ENCODE results near the gene EDC3. TPM values are rescaled to one million over a fixed set of nuclear protein-coding genes. Genes with fewer than 3 reads are reported as not detected.
"Not testable (repeated sequence)": the region's sequence is repeated elsewhere in the genome, so short reads cannot be mapped to it uniquely, and the experiment has no call there.

Gene EDC3, protein sequence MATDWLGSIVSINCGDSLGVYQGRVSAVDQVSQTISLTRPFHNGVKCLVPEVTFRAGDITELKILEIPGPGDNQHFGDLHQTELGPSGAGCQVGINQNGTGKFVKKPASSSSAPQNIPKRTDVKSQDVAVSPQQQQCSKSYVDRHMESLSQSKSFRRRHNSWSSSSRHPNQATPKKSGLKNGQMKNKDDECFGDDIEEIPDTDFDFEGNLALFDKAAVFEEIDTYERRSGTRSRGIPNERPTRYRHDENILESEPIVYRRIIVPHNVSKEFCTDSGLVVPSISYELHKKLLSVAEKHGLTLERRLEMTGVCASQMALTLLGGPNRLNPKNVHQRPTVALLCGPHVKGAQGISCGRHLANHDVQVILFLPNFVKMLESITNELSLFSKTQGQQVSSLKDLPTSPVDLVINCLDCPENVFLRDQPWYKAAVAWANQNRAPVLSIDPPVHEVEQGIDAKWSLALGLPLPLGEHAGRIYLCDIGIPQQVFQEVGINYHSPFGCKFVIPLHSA
- 44.8 and 49.5 TPM in 2 replicates for total RNA-seq

DNA sequence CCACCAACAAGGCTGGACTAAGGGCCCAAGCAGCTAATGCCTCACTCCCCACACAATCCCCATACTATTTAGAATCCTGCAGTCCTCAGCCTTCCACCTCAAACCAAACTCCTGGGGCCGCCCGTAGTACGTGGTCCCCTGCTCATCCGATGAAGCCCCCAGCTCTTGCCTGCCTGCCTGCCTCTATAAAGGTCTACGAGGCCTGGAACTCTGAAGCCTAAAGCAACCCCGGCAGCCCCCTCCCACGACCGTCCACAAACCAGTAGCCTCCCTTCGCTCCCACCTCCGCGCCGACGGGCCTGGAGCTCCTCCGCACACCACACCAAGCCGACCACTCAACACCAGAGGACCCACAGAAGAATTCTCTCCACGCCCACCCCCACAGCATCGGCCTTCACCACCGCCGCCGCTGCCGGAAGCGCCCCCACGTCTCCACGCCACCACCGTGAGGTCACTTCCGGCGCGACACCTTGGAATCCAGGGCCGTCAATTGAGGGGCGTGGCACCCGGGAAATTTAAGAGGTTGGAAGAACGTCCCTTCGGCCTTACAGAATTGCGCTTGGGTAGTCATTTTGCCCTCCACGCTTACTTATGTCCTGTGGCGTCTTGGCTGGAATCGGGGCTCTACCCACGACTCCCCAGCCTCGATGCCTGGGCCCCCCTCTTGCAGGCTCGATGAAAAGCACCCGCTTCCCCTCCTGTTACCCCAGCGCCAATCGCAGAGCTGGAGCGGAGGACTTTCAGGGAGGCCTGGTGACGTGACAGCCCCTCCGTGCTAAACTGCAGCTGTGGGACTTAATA is at the start of gene EDC3:
Gene EDC3, minus strand, starts transcription at position 428 of the 801 bp plus-strand sequence. CDS start 20,900 bp downstream, outside the sequence.
- no peak for TF ChIP-seq CTCF (IDR thresholded peaks at IDR 0.05)
- Mint-ChIP-seq H3K4me1 (peaks cover 39% of the 10 kb centered on the region), H3K27ac (peak within 1 kb of the TSS; percentile 91), H3K36me3 (ENCODE audit: low read depth) (peaks cover 8% of the 10 kb centered on the region), H3K9me3 (no peaks in the 10 kb centered on the region), H3K4me3 (peak within 1 kb of the TSS; percentile 99), H3K27me3 (no peaks in the 10 kb centered on the region)
- POLR2A ChIA-PET, result interaction anchor here (0.6 to 1.6 kb wide), 4 partner anchors 86 to 211 kb away, joined by 4 to 6 read pairs (median 5); partner anchors contain the start of genes ARID3B, CSK and FAM219B
- ATAC-seq (ENCODE audit: low read depth) (peak; percentile 93), DNase-seq (peak; percentile 80)
- CTCF ChIA-PET, result no interaction called here
- intact Hi-C loops (cut with micrococcal nuclease), result loop anchor here (2.0 to 10.0 kb wide), 4 partner anchors 29 to 242 kb away; partner anchors contain the start of genes COX5A, CYP1A1 and UBL7

DNA sequence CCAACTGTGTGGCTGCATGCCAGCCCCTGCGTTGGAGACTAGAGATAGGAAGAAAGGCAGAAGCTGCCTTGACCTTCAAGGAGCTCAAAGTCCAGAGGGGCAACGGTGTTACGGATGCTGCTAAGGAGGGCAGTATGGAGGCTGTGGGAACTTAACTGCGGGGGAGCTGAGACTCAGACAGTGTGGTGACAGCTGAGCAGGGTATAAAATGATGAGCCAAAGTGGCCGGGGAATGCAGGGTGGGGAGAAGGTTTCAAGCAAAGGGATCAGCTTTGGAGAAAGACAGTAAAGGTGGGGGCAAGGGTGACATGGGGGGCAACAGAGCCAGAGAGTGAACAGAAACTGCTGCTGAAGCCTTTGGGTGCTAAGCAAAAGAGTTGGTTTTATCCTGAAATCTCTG is 46.6 kb upstream of the EDC3 start:
- no peak overlapping the region for H3K4me3 Mint-ChIP-seq
- peaks cover 9% of the 10 kb centered on the region for H3K27me3 Mint-ChIP-seq
- H3K9me3 Mint-ChIP-seq, result peaks cover 11% of the 10 kb centered on the region
- ChIA-PET POLR2A (no interaction called here), CTCF (no interaction called here)
- ATAC-seq (ENCODE audit: low read depth) (no peak), DNase-seq (no peak)
- peaks cover 11% of the 10 kb centered on the region for H3K4me1 Mint-ChIP-seq
- H3K27ac Mint-ChIP-seq, result no peak overlapping the region
- intact Hi-C loops (cut with micrococcal nuclease), result no loop called here
- TF ChIP-seq CTCF (IDR thresholded peaks at IDR 0.05), result no peak
- no peaks in the 10 kb centered on the region for H3K36me3 Mint-ChIP-seq (ENCODE audit: low read depth)

DNA sequence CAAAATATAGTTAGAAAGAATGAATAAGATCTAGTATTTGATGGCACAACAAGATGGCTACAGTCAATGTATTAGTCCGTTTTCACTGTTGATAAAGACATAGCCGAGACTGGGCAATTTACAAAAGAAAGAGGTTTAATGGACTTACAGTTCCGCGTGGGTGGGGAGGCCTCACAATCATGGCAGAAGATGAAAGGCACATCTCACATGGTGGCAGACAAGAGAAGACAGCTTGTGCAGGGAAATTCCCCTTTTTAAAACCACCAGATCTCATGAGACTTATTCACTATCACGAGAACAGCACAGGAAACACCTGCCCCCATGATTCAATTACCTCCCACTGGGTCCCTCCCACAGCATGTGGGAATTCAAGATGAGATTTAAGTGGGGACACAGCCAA is 42.4 kb upstream of the EDC3 start:
- H3K9me3 Mint-ChIP-seq, result peaks cover 16% of the 10 kb centered on the region
- DNase-seq; intact Hi-C loops (cut with micrococcal nuclease); H3K27ac Mint-ChIP-seq; H3K4me3 Mint-ChIP-seq; H3K36me3 Mint-ChIP-seq (ENCODE audit: low read depth); POLR2A ChIA-PET; CTCF ChIA-PET; ATAC-seq (ENCODE audit: low read depth): not testable (repeated sequence)
- peaks cover 30% of the 10 kb centered on the region for H3K27me3 Mint-ChIP-seq
- H3K4me1 Mint-ChIP-seq, result peaks cover 11% of the 10 kb centered on the region

- Mint-ChIP-seq H3K27ac (no peak overlapping the region), H3K4me1 (peaks cover 5% of the 10 kb centered on the region), H3K27me3 (peaks cover 47% of the 10 kb centered on the region), H3K4me3 (no peak overlapping the region), H3K36me3 (ENCODE audit: low read depth) (no peaks in the 10 kb centered on the region), H3K9me3 (peaks cover 11% of the 10 kb centered on the region)
- no peak for DNase-seq
- ATAC-seq (ENCODE audit: low read depth), result no peak
- CTCF ChIA-PET, result no interaction called here
- intact Hi-C loops (cut with micrococcal nuclease), result no loop called here
- POLR2A ChIA-PET, result no interaction called here
- TF ChIP-seq CTCF (IDR thresholded peaks at IDR 0.05), result no peak
Observed at GRCh38 chr15:74735305-74735704, 39.5 kb upstream of the EDC3 start.

DNA sequence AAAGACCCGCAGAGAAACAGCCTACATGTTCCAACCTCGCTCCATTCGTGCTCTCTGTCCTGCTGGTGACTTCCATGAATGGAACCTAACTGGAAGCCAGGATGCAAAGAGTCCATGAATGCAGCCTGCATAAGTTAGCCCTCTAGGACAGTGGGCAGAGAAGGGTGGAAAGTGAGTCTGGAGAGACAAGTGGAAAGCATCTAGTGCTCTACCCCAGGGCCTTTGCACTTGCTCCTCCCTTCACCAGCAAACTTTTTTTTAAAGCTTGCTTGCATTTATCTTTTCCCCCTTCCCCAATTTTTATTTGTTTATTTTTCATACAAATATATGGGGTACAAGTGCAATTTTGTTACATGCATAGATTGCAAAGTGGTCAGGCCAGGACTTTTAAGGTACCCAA is 37.4 kb upstream of the EDC3 start:
- H3K9me3 Mint-ChIP-seq, result peaks cover 11% of the 10 kb centered on the region
- intact Hi-C loops (cut with micrococcal nuclease), result no loop called here
- ChIA-PET CTCF (no interaction called here), POLR2A (no interaction called here)
- peaks cover 3% of the 10 kb centered on the region for H3K4me1 Mint-ChIP-seq
- DNase-seq, result no peak
- H3K27me3 Mint-ChIP-seq, result peaks cover 52% of the 10 kb centered on the region
- H3K4me3 Mint-ChIP-seq, result no peak overlapping the region
- no peaks in the 10 kb centered on the region for H3K36me3 Mint-ChIP-seq (ENCODE audit: low read depth)
- H3K27ac Mint-ChIP-seq, result no peak overlapping the region
- TF ChIP-seq CTCF (IDR thresholded peaks at IDR 0.05), result no peak
- ATAC-seq (ENCODE audit: low read depth), result no peak
